NCI-H2227 (cell line): ENCODE results near the gene CEP63.
"Not testable (repeated sequence)": the region's sequence is repeated elsewhere in the genome, so short reads cannot be mapped to it uniquely, and the experiment has no call there.

Experiments used
- DNase-seq: peaks from one replicate; lab custom pipeline; 2025; ENCODE audit not compliant: unreplicated experiment; lab: John Stamatoyannopoulos, UW

Gene CEP63

GRCh38 chr3:134511500-134511899 lies 25.6 kb downstream of the CEP63 start:
- no peak for DNase-seq

- no peak for DNase-seq
Measured at GRCh38 chr3:134516905-134517304, 31.0 kb downstream of the CEP63 start.

GRCh38 chr3:134517791-134518190 lies 31.9 kb downstream of the CEP63 start:
- no peak for DNase-seq

- no peak for DNase-seq
Measured at GRCh38 chr3:134522541-134522940, 36.7 kb downstream of the CEP63 start.

- DNase-seq: no peak
Measured at GRCh38 chr3:134525293-134525692, 39.4 kb downstream of the CEP63 start.

GRCh38 chr3:134526319-134526718 lies 40.5 kb downstream of the CEP63 start:
- no peak for DNase-seq

GRCh38 chr3:134527037-134527436 lies 41.2 kb downstream of the CEP63 start:
- no peak for DNase-seq

GRCh38 chr3:134527538-134528186 lies 41.8 kb downstream of the CEP63 start:
- DNase-seq: no peak

- DNase-seq: no peak
Measured at GRCh38 chr3:134533493-134533892, 47.6 kb downstream of the CEP63 start.

GRCh38 chr3:134535186-134535970 lies 49.5 kb downstream of the CEP63 start:
- no peak for DNase-seq

GRCh38 chr3:134536781-134537180 lies 50.9 kb downstream of the CEP63 start:
- no peak for DNase-seq

- DNase-seq: no peak
Measured at GRCh38 chr3:134542287-134542958, 56.6 kb downstream of the CEP63 start.

- DNase-seq: no peak
Measured at GRCh38 chr3:134543113-134543512, 57.3 kb downstream of the CEP63 start.

GRCh38 chr3:134544316-134544715 lies 58.5 kb downstream of the CEP63 start:
- no peak for DNase-seq

- DNase-seq: not testable (repeated sequence)
Measured at GRCh38 chr3:134544783-134545182, 58.9 kb downstream of the CEP63 start.

GRCh38 chr3:134545818-134546217 lies 60.0 kb downstream of the CEP63 start:
- no peak for DNase-seq

- DNase-seq: no peak
Measured at GRCh38 chr3:134552784-134553183, 66.9 kb downstream of the CEP63 start.

- no peak for DNase-seq
Measured at GRCh38 chr3:134559591-134559990, 73.7 kb downstream of the CEP63 start.

GRCh38 chr3:134562055-134562454 lies 76.2 kb downstream of the CEP63 start:
- DNase-seq: no peak

- DNase-seq: no peak
Measured at GRCh38 chr3:134563601-134564000, 77.7 kb downstream of the CEP63 start.

- no peak for DNase-seq
Measured at GRCh38 chr3:134564991-134565390, 79.1 kb downstream of the CEP63 start.

- no peak for DNase-seq
Measured at GRCh38 chr3:134567605-134568004, 81.7 kb downstream of the CEP63 start.
